ENCODE results near the gene TMEM9. TPM values are rescaled to one million over a fixed set of nuclear protein-coding genes. Genes with fewer than 3 reads are reported as not detected.

TMEM9 gene
- total RNA-seq, 1 experiment from 2014 or later = 110 TPM

DNA sequence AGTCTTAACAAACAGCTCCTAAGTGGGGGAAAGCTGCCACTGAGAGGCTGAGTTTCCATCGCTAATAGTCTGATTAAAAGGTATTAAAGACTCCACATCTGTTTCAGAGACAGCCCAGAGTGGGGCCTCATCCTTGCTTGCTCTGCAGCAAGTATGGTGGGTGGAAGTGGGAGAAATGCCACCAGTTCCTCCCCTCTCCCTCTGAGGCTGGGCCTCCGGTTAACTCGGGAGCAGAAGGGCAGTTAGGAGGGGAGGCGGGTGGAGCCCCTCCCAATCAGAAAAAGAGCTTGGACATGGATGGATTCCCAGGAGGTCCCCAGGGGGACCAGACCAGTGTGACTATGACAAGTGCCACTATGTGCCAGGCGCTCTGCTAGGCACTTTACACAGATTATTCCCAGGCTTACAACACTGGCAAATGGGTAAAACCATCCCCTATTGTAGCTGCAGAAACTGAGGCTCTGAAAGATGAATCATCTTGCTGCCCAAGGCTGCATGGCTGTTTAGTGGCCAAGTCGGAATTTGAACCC, 15.9 kb downstream of the TMEM9 start:
- Histone ChIP-seq H3K27me3 (replicated peaks) (no peaks in the 10 kb centered on the region), H3K4me3 (no peak overlapping the region), H3K36me3 (peaks cover 71% of the 10 kb centered on the region), H3K4me1 (replicated peaks) (peaks cover 15% of the 10 kb centered on the region), H3K27ac (no peak overlapping the region), H3K9me3 (replicated peaks) (no peaks in the 10 kb centered on the region)
- no peak for DNase-seq (ENCODE audit: low read depth in 1 of 2, low spot score in 2 of 2)

- DNase-seq (ENCODE audit: low read depth in 1 of 2, low spot score in 2 of 2) = peak; percentile 65 to 72
- H3K27ac ChIP-seq = peak overlapping the region; percentile 17; the same call in 1 of the 2 replicates
Observed at GRCh38 chr1:201137579-201138310, 16.5 kb downstream of the TMEM9 start.

GRCh38 chr1:201137024-201137392, 17.3 kb downstream of the TMEM9 start:
- H3K4me3 ChIP-seq = no peak overlapping the region
- no peak for DNase-seq (ENCODE audit: low read depth in 1 of 2, low spot score in 2 of 2)
- peak overlapping the region; percentile 17; the same call in 1 of the 2 replicates for H3K27ac ChIP-seq
- H3K27me3 ChIP-seq (replicated peaks) = no peaks in the 10 kb centered on the region
- H3K36me3 ChIP-seq = peaks cover 57% of the 10 kb centered on the region
- no peaks in the 10 kb centered on the region for H3K9me3 ChIP-seq (replicated peaks)
- peaks cover 15% of the 10 kb centered on the region for H3K4me1 ChIP-seq (replicated peaks)

More at GRCh38 chr1:201137579-201138310, 16.5 kb downstream of the TMEM9 start:
- Histone ChIP-seq H3K9me3 (replicated peaks) (no peaks in the 10 kb centered on the region), H3K4me3 (no peak overlapping the region), H3K27me3 (replicated peaks) (no peaks in the 10 kb centered on the region), H3K36me3 (peaks cover 65% of the 10 kb centered on the region), H3K4me1 (replicated peaks) (peaks cover 15% of the 10 kb centered on the region)

GRCh38 chr1:201136355-201137023, 17.8 kb downstream of the TMEM9 start:
- no peak overlapping the region for H3K4me3 ChIP-seq
- H3K9me3 ChIP-seq (replicated peaks) = no peaks in the 10 kb centered on the region
- H3K4me1 ChIP-seq (replicated peaks) = peaks cover 15% of the 10 kb centered on the region
- H3K27me3 ChIP-seq (replicated peaks) = no peaks in the 10 kb centered on the region
- peaks cover 52% of the 10 kb centered on the region for H3K36me3 ChIP-seq
- DNase-seq (ENCODE audit: low read depth in 1 of 2, low spot score in 2 of 2) = no peak
- H3K27ac ChIP-seq = no peak overlapping the region

GRCh38 chr1:201134405-201134804, 19.9 kb downstream of the TMEM9 start:
- H3K9me3 ChIP-seq (replicated peaks) = no peaks in the 10 kb centered on the region

GRCh38 chr1:201131398-201131797, 22.9 kb downstream of the TMEM9 start:
- no peak overlapping the region for H3K27ac ChIP-seq

More at GRCh38 chr1:201134405-201134804, 19.9 kb downstream of the TMEM9 start:
- H3K27ac ChIP-seq = no peak overlapping the region
- H3K4me3 ChIP-seq = no peak overlapping the region
- no peak for DNase-seq (ENCODE audit: low read depth in 1 of 2, low spot score in 2 of 2)
- H3K4me1 ChIP-seq (replicated peaks) = peaks cover 15% of the 10 kb centered on the region
- H3K27me3 ChIP-seq (replicated peaks) = no peaks in the 10 kb centered on the region
- peaks cover 35% of the 10 kb centered on the region for H3K36me3 ChIP-seq

GRCh38 chr1:201128962-201129361, 25.3 kb downstream of the TMEM9 start:
- H3K9me3 ChIP-seq (replicated peaks) = no peaks in the 10 kb centered on the region
- no peak for DNase-seq (ENCODE audit: low read depth in 1 of 2, low spot score in 2 of 2)
- H3K27ac ChIP-seq = no peak overlapping the region
- H3K36me3 ChIP-seq = no peaks in the 10 kb centered on the region
- no peaks in the 10 kb centered on the region for H3K27me3 ChIP-seq (replicated peaks)
- H3K4me3 ChIP-seq = no peak overlapping the region
- no peaks in the 10 kb centered on the region; the same call in 1 of the 2 replicates for H3K4me1 ChIP-seq (replicated peaks)

More at GRCh38 chr1:201131398-201131797, 22.9 kb downstream of the TMEM9 start:
- Histone ChIP-seq H3K4me1 (replicated peaks) (no peaks in the 10 kb centered on the region; the same call in 1 of the 2 replicates), H3K36me3 (peaks cover 22% of the 10 kb centered on the region), H3K9me3 (replicated peaks) (no peaks in the 10 kb centered on the region), H3K4me3 (no peak overlapping the region), H3K27me3 (replicated peaks) (no peaks in the 10 kb centered on the region)
- no peak for DNase-seq (ENCODE audit: low read depth in 1 of 2, low spot score in 2 of 2)

- Histone ChIP-seq H3K27ac (no peak overlapping the region), H3K9me3 (replicated peaks) (no peaks in the 10 kb centered on the region), H3K27me3 (replicated peaks) (no peaks in the 10 kb centered on the region; the same call in 1 of the 2 replicates), H3K4me1 (replicated peaks) (no peaks in the 10 kb centered on the region; the same call in 1 of the 2 replicates), H3K36me3 (no peaks in the 10 kb centered on the region), H3K4me3 (no peak overlapping the region)
- no peak for DNase-seq (ENCODE audit: low read depth in 1 of 2, low spot score in 2 of 2)
Observed at GRCh38 chr1:201128476-201128875, 25.8 kb downstream of the TMEM9 start.

- no peaks in the 10 kb centered on the region for H3K36me3 ChIP-seq
- H3K4me3 ChIP-seq = no peak overlapping the region
- no peaks in the 10 kb centered on the region; the same call in 1 of the 2 replicates for H3K4me1 ChIP-seq (replicated peaks)
- no peaks in the 10 kb centered on the region for H3K9me3 ChIP-seq (replicated peaks)
- H3K27me3 ChIP-seq (replicated peaks) = peaks cover 5% of the 10 kb centered on the region
- H3K27ac ChIP-seq = no peak overlapping the region
- no peak for DNase-seq (ENCODE audit: low read depth in 1 of 2, low spot score in 2 of 2)
Observed at GRCh38 chr1:201127755-201128455, 26.4 kb downstream of the TMEM9 start.

- Histone ChIP-seq H3K9me3 (replicated peaks) (no peaks in the 10 kb centered on the region), H3K4me3 (no peak within 1 kb of the TSS), H3K4me1 (replicated peaks) (no peaks in the 10 kb centered on the region; the same call in 1 of the 2 replicates), H3K27me3 (replicated peaks) (peaks cover 9% of the 10 kb centered on the region), H3K27ac (no peak within 1 kb of the TSS), H3K36me3 (no peaks in the 10 kb centered on the region)
- no peak for DNase-seq (ENCODE audit: low read depth in 1 of 2, low spot score in 2 of 2)
Observed at GRCh38 chr1:201126832-201127754, 27.2 kb downstream of the TMEM9 start, which contains the start of gene ASCL5. ASCL5 (minus strand) TSS chr1:201127184; CDS start chr1:201115372, 11,812 bp downstream.

DNA sequence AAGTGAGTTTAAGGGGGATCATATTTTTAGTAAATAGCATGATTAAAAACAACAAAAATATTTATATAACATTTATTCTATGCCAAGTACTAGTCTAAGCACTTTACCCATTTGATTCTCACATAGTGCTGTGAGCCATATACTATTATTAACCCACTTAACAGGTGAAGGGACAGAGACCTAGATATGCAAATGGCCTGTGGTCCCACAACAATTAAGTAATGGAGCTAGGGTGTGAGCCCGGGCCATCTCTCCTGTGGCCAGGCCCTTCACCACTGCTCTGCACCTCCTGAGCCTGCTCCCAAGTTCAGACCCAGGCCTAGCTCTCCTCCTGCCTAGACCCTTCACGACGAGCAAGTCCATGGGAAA, 27.8 kb downstream of the TMEM9 start:
- Histone ChIP-seq H3K36me3 (no peaks in the 10 kb centered on the region), H3K27ac (no peak overlapping the region), H3K27me3 (replicated peaks) (peaks cover 9% of the 10 kb centered on the region), H3K9me3 (replicated peaks) (no peaks in the 10 kb centered on the region), H3K4me3 (no peak overlapping the region), H3K4me1 (replicated peaks) (no peaks in the 10 kb centered on the region; the same call in 1 of the 2 replicates)
- no peak for DNase-seq (ENCODE audit: low read depth in 1 of 2, low spot score in 2 of 2)

DNA sequence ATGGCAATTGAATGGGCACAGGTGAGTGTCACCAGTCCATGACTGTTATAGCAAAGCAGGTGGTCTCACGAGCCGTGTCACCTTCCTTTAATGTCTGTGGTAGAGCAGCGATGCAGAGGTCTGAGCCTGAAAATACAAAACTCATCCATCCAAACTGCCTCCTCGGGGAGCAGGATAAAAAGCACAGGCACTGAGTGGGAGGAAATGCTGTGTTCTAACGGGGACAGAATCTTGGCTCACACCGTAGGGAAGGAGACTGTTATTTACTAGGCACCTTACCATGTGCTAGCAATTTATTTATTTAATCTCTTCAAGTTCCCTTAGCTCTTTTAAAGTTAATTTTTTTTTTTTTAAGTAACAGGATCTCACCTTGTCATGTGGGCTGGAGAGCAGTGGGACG, 28.5 kb downstream of the TMEM9 start:
- H3K4me3 ChIP-seq = no peak overlapping the region
- DNase-seq (ENCODE audit: low read depth in 1 of 2, low spot score in 2 of 2) = no peak
- peaks cover 9% of the 10 kb centered on the region for H3K27me3 ChIP-seq (replicated peaks)
- H3K36me3 ChIP-seq = no peaks in the 10 kb centered on the region
- no peaks in the 10 kb centered on the region for H3K9me3 ChIP-seq (replicated peaks)
- H3K4me1 ChIP-seq (replicated peaks) = no peaks in the 10 kb centered on the region; the same call in 1 of the 2 replicates
- H3K27ac ChIP-seq = no peak overlapping the region

GRCh38 chr1:201125019-201125418, 29.3 kb downstream of the TMEM9 start:
- Histone ChIP-seq H3K4me1 (replicated peaks) (no peaks in the 10 kb centered on the region; the same call in 1 of the 2 replicates), H3K9me3 (replicated peaks) (no peaks in the 10 kb centered on the region), H3K27ac (no peak overlapping the region), H3K36me3 (no peaks in the 10 kb centered on the region), H3K27me3 (replicated peaks) (peaks cover 9% of the 10 kb centered on the region), H3K4me3 (no peak overlapping the region)
- DNase-seq (ENCODE audit: low read depth in 1 of 2, low spot score in 2 of 2) = no peak
